ENCODE data around the gene PLOD1.

Gene PLOD1

GRCh38 chr1:12001249-12001917 lies 66.9 kb downstream of the PLOD1 start:
- no peak overlapping the region for H3K27ac Mint-ChIP-seq

GRCh38 chr1:12001996-12002493 lies 67.5 kb downstream of the PLOD1 start:
- H3K4me3 Mint-ChIP-seq = no peak overlapping the region
- H3K4me1 Mint-ChIP-seq = no peaks in the 10 kb centered on the region
- no peak for DNase-seq
- peaks cover 81% of the 10 kb centered on the region for H3K36me3 Mint-ChIP-seq (ENCODE audit: low read depth)
- H3K27me3 Mint-ChIP-seq (ENCODE audit: low read depth, poor library complexity) = no peaks in the 10 kb centered on the region
- H3K27ac Mint-ChIP-seq = no peak overlapping the region
- no peaks in the 10 kb centered on the region for H3K9me3 Mint-ChIP-seq
- no peak for TF ChIP-seq CTCF (IDR thresholded peaks at IDR 0.05)

More at GRCh38 chr1:12001249-12001917, 66.9 kb downstream of the PLOD1 start:
- Mint-ChIP-seq H3K4me3 (no peak overlapping the region), H3K4me1 (no peaks in the 10 kb centered on the region), H3K9me3 (no peaks in the 10 kb centered on the region), H3K36me3 (ENCODE audit: low read depth) (peaks cover 80% of the 10 kb centered on the region), H3K27me3 (ENCODE audit: low read depth, poor library complexity) (no peaks in the 10 kb centered on the region)
- DNase-seq = peak; percentile 57
- peak; percentile 67 for TF ChIP-seq CTCF (IDR thresholded peaks at IDR 0.05)

DNA sequence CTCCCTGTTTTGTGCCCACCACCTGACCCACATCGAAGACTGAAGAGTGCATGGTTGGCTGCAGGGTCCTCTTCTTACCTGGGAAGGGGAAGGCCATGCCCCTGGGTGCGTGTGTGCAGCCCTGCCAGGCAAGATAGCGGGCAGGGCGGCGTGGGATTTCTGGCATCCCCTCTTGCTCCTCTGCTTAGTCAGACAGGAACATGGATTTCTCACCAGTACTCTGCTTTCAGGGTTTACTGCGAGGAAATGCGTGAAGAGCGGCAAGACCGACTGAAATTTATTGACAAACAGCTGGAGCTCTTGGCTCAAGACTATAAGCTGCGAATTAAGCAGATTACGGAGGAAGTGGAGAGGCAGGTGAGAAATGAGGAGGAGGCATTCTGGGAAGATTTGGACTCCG lies 69.2 kb downstream of the PLOD1 start:
- Mint-ChIP-seq H3K36me3 (ENCODE audit: low read depth) (peaks cover 84% of the 10 kb centered on the region), H3K4me1 (no peaks in the 10 kb centered on the region)
- TF ChIP-seq CTCF (IDR thresholded peaks at IDR 0.05) = no peak

GRCh38 chr1:12005488-12006166 lies 71.1 kb downstream of the PLOD1 start:
- Mint-ChIP-seq H3K4me3 (no peak overlapping the region), H3K9me3 (peaks cover 6% of the 10 kb centered on the region), H3K4me1 (no peaks in the 10 kb centered on the region), H3K36me3 (ENCODE audit: low read depth) (peaks cover 88% of the 10 kb centered on the region), H3K27ac (no peak overlapping the region), H3K27me3 (ENCODE audit: low read depth, poor library complexity) (peaks cover 4% of the 10 kb centered on the region)
- no peak for TF ChIP-seq CTCF (IDR thresholded peaks at IDR 0.05)
- no peak for DNase-seq

More for the DNA sequence above, 69.2 kb downstream of the PLOD1 start:
- Mint-ChIP-seq H3K27me3 (ENCODE audit: low read depth, poor library complexity) (peaks cover 4% of the 10 kb centered on the region), H3K27ac (peak overlapping the region; percentile 45), H3K4me3 (no peak overlapping the region), H3K9me3 (peaks cover 6% of the 10 kb centered on the region)
- DNase-seq = no peak

- Mint-ChIP-seq H3K4me1 (no peaks in the 10 kb centered on the region), H3K27ac (peak overlapping the region; percentile 61), H3K36me3 (ENCODE audit: low read depth) (peaks cover 93% of the 10 kb centered on the region), H3K27me3 (ENCODE audit: low read depth, poor library complexity) (peaks cover 4% of the 10 kb centered on the region), H3K9me3 (peaks cover 6% of the 10 kb centered on the region), H3K4me3 (no peak overlapping the region)
- DNase-seq = peak; percentile 11
- TF ChIP-seq CTCF (IDR thresholded peaks at IDR 0.05) = no peak
Measured at GRCh38 chr1:12006167-12006921, 71.8 kb downstream of the PLOD1 start.

All from nephron progenitor cell (in vitro differentiated cells).